OCI-LY3 (cell line): Measurements from ENCODE around the gene ASRGL1.
A peak's percentile ranks its signal among the peaks of the same experiment; 100 is the strongest.

Experiments used
- H2AFZ ChIP-seq: fragments of 200-600, 300-600 bp; shearing (Covaris generic); 2 replicates; pipeline ENCODE4 v1.6.0; 2014; ENCODE audit warnings: antibody characterized with exemption, low read depth, low read length
- H3K27ac ChIP-seq: fragments of 200-600, 300-600 bp; sonication (generic); 2 replicates; pipeline ENCODE4 v1.5.1; 2014; ENCODE audit warnings: mild to moderate bottlenecking, low read length, moderate library complexity, mixed read lengths
- H3K27me3 ChIP-seq: fragments of 200-600, 300-600 bp; sonication (generic); 2 replicates; pipeline ENCODE4 v1.6.1; 2014; ENCODE audit warnings: low read depth, low read length, mixed read lengths
- H3K36me3 ChIP-seq: fragments of 200-600, 300-600 bp; sonication (generic); replicated peaks from 2 replicates; pipeline ENCODE3; 2014; ENCODE audit warnings: low read depth, low read length, mixed read lengths
- H3K4me1 ChIP-seq: fragments of 300-600, 200-600 bp; sonication (generic); 2 replicates; pipeline ENCODE4 v1.6.1; 2014; ENCODE audit warnings: low read length, mixed read lengths
- H3K4me2 ChIP-seq: fragments of 200-600, 300-600 bp; sonication (generic); 2 replicates; pipeline ENCODE4 v1.6.1; 2014; ENCODE audit warnings: low read length, mixed read lengths
- H3K4me3 ChIP-seq: fragments of 300-600, 200-600 bp; sonication (generic); 2 replicates; pipeline ENCODE4 v1.5.1; 2014; ENCODE audit warnings: antibody characterized with exemption, mild to moderate bottlenecking, low read length, moderate library complexity
- H3K79me2 ChIP-seq: fragments of 300-600, 200-600 bp; shearing (Covaris generic); 2 replicates; pipeline ENCODE4 v1.6.1; 2014; ENCODE audit warnings: mild to moderate bottlenecking, low read length, mixed read lengths
- H3K9ac ChIP-seq: fragments of 300-600, 200-600 bp; shearing (Covaris generic); 2 replicates; pipeline ENCODE4 v1.6.0; 2014; ENCODE audit warnings: mild to moderate bottlenecking, low read length, moderate library complexity
- H3K9me3 ChIP-seq: fragments of 200-600, 300-600 bp; shearing (Covaris generic); 2 replicates; pipeline ENCODE4 v1.6.1; 2014; ENCODE audit warnings: low read length, mixed read lengths; ENCODE audit not compliant: insufficient read depth
- H4K20me1 ChIP-seq: fragments of 200-600, 300-600 bp; sonication (generic); 2 replicates; pipeline ENCODE4 v1.6.1; 2016; ENCODE audit warnings: low read length, mixed read lengths; ENCODE audit not compliant: insufficient read depth
- EZH2phosphoT487 ChIP-seq: fragments of 200-600 bp; shearing (Covaris generic); IDR thresholded peaks from 2 replicates; pipeline ENCODE4 v1.6.1; 2018; ENCODE audit warnings: antibody characterized with exemption, mixed run types, low read depth
- TF ChIP-seq, protein P1 (sequence below): fragments of 200-600, 300-600 bp; sonication (generic); IDR thresholded peaks from 2 replicates; pipeline ENCODE4 v1.5.1; 2014; ENCODE audit warnings: antibody characterized with exemption, low read length, low read depth

The ASRGL1 gene

DNA sequence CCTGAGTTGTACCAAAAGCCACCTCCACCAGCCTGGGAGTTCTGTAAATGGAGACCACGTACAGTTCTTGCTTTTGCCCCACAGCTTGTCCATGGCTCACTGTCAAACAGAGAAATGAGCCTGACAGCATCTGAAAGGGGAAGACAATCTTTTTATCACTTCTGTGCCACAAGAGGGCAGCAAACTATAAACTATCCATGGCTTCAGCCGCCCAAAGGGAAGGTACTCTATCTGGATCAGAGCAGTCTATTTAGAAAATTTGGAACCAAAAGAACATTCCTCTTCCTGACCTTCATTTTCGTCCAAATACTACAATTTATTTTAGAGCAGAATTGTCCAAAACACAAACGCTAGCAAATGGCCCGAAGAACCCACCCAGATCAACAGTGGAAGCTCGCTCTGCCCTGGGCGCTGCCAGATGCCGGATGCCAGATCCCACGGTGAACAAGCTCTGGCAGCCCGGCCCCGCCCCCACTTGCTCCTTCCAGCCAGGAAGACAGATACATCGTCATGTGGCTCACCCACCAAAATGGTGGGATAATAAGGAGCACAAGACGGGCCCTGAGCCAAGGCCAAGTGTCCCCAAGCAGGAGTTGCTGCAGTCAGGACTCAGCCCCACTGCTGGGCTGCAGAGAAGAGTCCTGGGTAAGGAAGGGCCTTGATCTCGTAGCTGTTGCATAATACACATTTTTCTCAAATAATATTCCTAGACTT is 57.7 kb downstream of the ASRGL1 start:
- TF ChIP-seq, protein P1, sequence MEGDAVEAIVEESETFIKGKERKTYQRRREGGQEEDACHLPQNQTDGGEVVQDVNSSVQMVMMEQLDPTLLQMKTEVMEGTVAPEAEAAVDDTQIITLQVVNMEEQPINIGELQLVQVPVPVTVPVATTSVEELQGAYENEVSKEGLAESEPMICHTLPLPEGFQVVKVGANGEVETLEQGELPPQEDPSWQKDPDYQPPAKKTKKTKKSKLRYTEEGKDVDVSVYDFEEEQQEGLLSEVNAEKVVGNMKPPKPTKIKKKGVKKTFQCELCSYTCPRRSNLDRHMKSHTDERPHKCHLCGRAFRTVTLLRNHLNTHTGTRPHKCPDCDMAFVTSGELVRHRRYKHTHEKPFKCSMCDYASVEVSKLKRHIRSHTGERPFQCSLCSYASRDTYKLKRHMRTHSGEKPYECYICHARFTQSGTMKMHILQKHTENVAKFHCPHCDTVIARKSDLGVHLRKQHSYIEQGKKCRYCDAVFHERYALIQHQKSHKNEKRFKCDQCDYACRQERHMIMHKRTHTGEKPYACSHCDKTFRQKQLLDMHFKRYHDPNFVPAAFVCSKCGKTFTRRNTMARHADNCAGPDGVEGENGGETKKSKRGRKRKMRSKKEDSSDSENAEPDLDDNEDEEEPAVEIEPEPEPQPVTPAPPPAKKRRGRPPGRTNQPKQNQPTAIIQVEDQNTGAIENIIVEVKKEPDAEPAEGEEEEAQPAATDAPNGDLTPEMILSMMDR, result peak; percentile 96
- TF ChIP-seq EZH2phosphoT487, result no peak
- H3K9ac ChIP-seq, result no peak overlapping the region
- peaks cover 4% of the 10 kb centered on the region for H3K4me1 ChIP-seq
- H2AFZ ChIP-seq, result no peak overlapping the region
- no peak overlapping the region for H3K4me3 ChIP-seq
- no peaks in the 10 kb centered on the region for H3K36me3 ChIP-seq
- H3K27me3 ChIP-seq, result no peaks in the 10 kb centered on the region
- no peak overlapping the region for H3K27ac ChIP-seq
- H3K4me2 ChIP-seq, result peak overlapping the region; percentile 21; the same call in 1 of the 2 replicates
- no peaks in the 10 kb centered on the region for H3K79me2 ChIP-seq
- H4K20me1 ChIP-seq, result no peaks in the 10 kb centered on the region
- H3K9me3 ChIP-seq, result no peaks in the 10 kb centered on the region

DNA sequence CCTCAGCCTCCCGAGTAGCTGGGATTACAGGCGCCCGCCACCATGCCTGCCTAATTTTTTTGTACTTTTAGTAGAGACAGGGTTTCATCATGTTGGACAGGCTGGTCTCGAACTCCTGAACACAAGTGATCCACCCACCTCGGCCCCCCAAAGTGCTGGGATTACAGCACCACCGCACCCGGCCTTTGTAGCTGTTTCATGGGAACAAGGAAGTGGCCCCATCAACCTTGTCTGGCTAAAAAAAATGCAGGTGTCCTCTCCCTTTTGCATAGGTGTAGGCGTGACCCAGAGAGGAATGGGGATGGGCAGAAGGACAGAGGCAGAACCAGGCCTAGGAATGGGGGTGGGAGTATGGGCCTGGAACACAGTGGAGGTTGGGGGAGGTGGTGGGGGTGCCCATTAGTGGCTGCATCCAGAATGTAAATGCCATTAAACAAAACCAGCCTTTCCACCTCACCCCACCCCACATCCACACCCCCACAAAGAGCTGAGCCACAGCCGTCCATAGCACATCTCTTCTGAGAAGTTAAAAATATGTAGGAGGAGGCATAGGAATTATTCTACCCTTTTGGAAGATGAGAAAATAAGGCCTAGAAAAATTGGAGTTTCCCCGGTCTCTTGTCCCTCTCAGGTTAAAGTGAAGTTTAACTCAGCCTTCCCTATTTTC is 58.8 kb downstream of the ASRGL1 start:
- no peaks in the 10 kb centered on the region for H4K20me1 ChIP-seq
- TF ChIP-seq, protein P1, result no peak
- no peak for TF ChIP-seq EZH2phosphoT487
- no peak overlapping the region for H2AFZ ChIP-seq
- H3K9me3 ChIP-seq, result no peaks in the 10 kb centered on the region
- H3K27me3 ChIP-seq, result no peaks in the 10 kb centered on the region
- H3K9ac ChIP-seq, result no peak overlapping the region
- H3K4me2 ChIP-seq, result no peak overlapping the region
- H3K4me1 ChIP-seq, result peaks cover 4% of the 10 kb centered on the region
- H3K79me2 ChIP-seq, result no peaks in the 10 kb centered on the region
- no peak overlapping the region for H3K27ac ChIP-seq
- H3K4me3 ChIP-seq, result no peak overlapping the region
- no peaks in the 10 kb centered on the region for H3K36me3 ChIP-seq

DNA sequence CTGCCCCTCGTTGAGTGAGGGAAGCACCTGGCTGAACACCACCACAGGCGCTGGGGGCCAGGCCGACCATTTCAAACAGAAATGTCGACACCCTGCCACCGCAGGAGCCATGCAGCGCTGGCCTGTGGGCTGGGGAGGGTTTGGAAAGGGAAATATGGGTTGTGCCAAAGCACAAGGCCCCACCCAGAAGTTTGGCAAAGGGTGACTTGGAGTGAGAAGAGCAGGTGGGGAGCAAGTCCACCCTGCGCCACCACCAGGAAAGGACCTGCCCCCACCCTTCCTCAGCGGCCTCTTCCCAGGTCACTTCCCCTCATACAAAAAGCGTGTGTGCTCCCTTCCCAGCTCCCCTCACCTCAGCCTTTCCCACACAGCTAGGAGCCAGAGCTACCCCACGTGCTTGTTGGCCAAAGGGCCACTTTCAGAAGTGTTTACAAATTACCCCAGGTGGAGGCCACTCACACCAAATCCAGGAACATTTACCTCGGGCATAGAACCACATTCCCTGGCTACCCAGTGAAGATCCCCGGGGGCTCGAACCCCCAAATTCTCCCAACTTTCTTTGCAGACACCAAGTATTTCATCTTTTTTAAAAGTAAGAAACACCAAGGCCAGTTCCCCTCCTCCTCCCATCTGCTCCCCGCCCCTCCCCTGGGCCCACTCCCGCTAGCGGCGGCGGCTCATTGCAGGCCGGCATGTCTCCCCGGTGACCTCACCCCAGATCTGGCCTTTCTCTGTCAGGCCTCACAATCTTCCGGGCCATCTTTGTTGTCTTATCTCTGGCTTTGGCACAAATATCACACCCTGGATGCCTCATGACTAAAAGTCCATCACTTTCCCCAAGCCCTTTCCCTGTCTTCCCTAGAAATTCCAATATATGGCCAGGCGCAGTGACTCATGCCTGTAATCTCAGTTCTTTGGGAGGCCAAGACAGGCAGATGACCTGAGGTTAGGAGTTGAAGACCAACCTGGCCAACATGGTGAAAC is 61.1 kb downstream of the ASRGL1 start:
- Histone ChIP-seq H3K79me2 (no peaks in the 10 kb centered on the region), H3K9ac (no peak overlapping the region), H3K9me3 (no peaks in the 10 kb centered on the region), H3K36me3 (no peaks in the 10 kb centered on the region), H4K20me1 (no peaks in the 10 kb centered on the region), H3K4me1 (peaks cover 4% of the 10 kb centered on the region), H3K27me3 (no peaks in the 10 kb centered on the region), H3K4me2 (no peak overlapping the region), H2AFZ (no peak overlapping the region), H3K27ac (no peak overlapping the region), H3K4me3 (no peak overlapping the region)
- TF ChIP-seq, protein P1, result no peak
- TF ChIP-seq EZH2phosphoT487, result no peak
